Central memory CD8-positive, alpha-beta T cell (primary cell): Measurements from ENCODE around the gene SPEM2.
A peak's percentile ranks its signal among the peaks of the same experiment; 100 is the strongest.
"Not testable (repeated sequence)": the region's sequence is repeated elsewhere in the genome, so short reads cannot be mapped to it uniquely, and the experiment has no call there.

Experiments used
- ATAC-seq: fragments of 150-1000 bp; cut with Tn5 transposase; replicated peaks from 2 replicates; pipeline ENCODE4 v1.10.0; 2022; ENCODE audit warnings: mild to moderate bottlenecking, moderate FRiP score, moderate number of reproducible peaks; ENCODE audit not compliant: poor library complexity, severe bottlenecking; ENCODE audit errors: extremely low read depth
- DNase-seq, 2 donors: peaks; one replicate each; pipeline ENCODE4 v3.0.0; 2021; ENCODE audit warnings: low spot score in 2 of 2
- H3K27ac Mint-ChIP-seq: one replicate; pipeline ENCODE4 v1.8.0; 2022; ENCODE audit warnings: low read depth, mild to moderate bottlenecking, moderate library complexity, mixed read lengths
- H3K27me3 Mint-ChIP-seq: one replicate; pipeline ENCODE4 v1.8.0; 2022; ENCODE audit warnings: mixed read lengths
- H3K36me3 Mint-ChIP-seq: one replicate; pipeline ENCODE4 v1.8.0; 2022; ENCODE audit warnings: mild to moderate bottlenecking, moderate library complexity, mixed read lengths; ENCODE audit not compliant: insufficient read depth
- H3K4me1 Mint-ChIP-seq: one replicate; pipeline ENCODE4 v1.8.0; 2022; ENCODE audit warnings: mixed read lengths
- H3K4me3 Mint-ChIP-seq: one replicate; pipeline ENCODE4 v1.8.0; 2022; ENCODE audit warnings: mild to moderate bottlenecking, moderate library complexity, mixed read lengths
- H3K9me3 Mint-ChIP-seq: one replicate; pipeline ENCODE4 v1.8.0; 2022; ENCODE audit warnings: mixed read lengths

Gene SPEM2

DNA sequence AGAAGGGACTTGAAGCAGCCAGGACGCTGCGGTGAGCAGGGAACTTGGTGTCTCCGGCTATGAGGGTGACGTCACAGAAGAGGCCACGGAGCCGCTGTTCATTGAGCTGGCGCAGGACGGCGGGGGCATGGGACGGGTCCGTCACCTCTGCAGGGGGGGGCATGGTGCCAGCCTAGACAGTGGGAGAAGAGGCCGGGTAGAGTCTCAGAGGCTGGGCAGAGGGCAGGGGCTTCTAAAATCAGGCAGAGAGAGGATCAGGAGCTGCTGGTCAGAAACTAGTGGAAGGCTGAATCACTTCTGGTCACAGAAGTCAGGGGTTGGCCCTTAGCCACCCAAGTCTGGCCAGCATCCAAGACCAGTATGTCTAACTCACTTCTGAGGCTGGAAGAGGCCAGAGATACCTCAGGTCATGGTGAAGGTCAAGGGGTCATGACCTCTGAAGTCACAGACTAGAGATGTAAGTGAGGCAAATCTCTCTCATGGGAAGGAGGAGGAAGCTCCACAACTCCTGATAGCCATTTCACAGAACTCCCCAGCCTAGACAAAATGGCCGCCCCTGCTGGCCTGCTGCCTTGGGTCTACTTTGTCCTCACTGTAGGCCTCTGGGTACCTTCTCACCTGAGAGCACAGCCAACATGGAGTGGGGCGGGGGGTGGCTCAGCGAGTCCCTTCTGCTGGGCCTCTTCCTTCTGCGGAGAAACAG lies 41.4 kb downstream of the SPEM2 start:
- no peak for ATAC-seq
- no peak for DNase-seq
- Mint-ChIP-seq H3K27me3 (no peaks in the 10 kb centered on the region), H3K4me1 (peaks cover 23% of the 10 kb centered on the region), H3K9me3 (no peaks in the 10 kb centered on the region), H3K4me3 (no peak overlapping the region), H3K36me3 (peaks cover 25% of the 10 kb centered on the region), H3K27ac (peak overlapping the region; percentile 61)

DNA sequence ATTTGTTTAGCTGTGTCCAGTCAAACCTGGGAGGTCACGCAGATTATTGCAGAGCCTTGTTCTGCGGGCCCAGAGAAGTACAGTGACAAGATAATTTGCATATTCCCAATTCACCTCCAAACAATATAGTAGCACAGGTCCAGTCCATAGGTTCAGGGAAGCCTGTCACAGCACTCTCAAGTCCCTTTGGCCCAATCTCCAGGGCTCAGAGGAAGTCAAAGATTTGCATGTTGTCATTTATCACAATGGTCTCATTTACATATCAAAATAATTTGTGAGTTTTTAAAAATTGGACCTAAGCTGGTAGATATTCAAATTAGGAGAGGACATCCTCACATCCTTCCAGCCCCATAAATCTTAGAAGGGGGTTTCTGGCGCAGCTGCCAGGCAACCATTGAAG lies 42.1 kb downstream of the SPEM2 start:
- ATAC-seq (no peak), DNase-seq (no peak)
- H3K4me1 Mint-ChIP-seq: peaks cover 28% of the 10 kb centered on the region
- H3K36me3 Mint-ChIP-seq: peaks cover 25% of the 10 kb centered on the region
- H3K4me3 Mint-ChIP-seq: no peak overlapping the region
- no peak overlapping the region for H3K27ac Mint-ChIP-seq
- H3K9me3 Mint-ChIP-seq: no peaks in the 10 kb centered on the region
- H3K27me3 Mint-ChIP-seq: no peaks in the 10 kb centered on the region

DNA sequence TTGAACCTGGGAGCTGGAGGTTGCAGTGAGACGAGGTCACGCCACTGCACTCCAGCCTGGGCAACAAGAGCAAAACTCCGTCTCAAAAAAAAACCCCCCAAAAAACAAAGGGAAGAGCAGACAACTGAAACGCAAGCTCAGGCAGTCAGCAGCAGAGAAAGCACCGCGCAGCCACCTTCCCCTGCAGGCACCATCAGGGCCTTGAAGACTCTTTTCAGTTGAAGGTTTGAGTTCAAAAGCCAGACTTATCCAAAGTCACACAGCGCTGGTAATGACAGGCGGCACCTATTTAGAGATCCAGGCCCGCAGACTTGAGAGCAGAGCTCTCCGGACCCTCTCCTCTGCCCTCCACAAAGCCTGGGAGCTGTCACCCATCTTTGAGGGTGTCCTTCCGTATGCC lies 42.9 kb downstream of the SPEM2 start:
- no peak for ATAC-seq
- no peaks in the 10 kb centered on the region for H3K27me3 Mint-ChIP-seq
- H3K36me3 Mint-ChIP-seq: peaks cover 21% of the 10 kb centered on the region
- DNase-seq: no peak
- no peak overlapping the region for H3K4me3 Mint-ChIP-seq
- no peaks in the 10 kb centered on the region for H3K9me3 Mint-ChIP-seq
- no peak overlapping the region for H3K27ac Mint-ChIP-seq
- H3K4me1 Mint-ChIP-seq: peaks cover 28% of the 10 kb centered on the region

DNA sequence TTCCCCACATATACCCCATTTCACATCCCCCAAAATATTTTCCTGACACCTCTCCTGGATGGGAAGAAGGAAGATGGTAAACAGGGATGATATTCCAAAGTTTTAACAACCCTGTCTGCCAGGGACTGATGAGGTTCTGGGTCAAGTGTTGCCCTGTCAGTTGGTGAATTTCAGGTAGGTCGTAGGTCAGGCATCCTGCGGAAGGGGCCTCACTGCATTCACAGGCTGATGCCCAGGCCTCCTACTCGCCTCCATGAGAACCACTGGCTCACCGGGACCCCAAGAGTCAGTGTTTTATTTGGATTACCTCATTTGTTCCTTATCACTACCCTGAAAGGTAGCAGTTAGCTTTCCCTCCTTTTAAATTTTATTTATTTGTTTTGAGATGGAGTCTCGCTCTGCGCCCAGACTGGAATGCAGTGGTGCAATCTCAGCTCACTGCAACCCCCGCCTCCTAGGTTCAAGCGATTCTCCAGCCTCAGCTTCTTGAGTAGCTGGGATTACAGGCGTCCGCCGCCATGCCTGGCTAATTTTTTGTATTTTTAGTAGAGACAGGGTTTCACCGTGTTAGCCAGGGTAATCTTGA lies 43.5 kb downstream of the SPEM2 start:
- no peak overlapping the region for H3K27ac Mint-ChIP-seq
- no peak overlapping the region for H3K4me3 Mint-ChIP-seq
- peaks cover 16% of the 10 kb centered on the region for H3K36me3 Mint-ChIP-seq
- ATAC-seq: no peak
- peaks cover 28% of the 10 kb centered on the region for H3K4me1 Mint-ChIP-seq
- H3K9me3 Mint-ChIP-seq: no peaks in the 10 kb centered on the region
- no peaks in the 10 kb centered on the region for H3K27me3 Mint-ChIP-seq
- DNase-seq: no peak

DNA sequence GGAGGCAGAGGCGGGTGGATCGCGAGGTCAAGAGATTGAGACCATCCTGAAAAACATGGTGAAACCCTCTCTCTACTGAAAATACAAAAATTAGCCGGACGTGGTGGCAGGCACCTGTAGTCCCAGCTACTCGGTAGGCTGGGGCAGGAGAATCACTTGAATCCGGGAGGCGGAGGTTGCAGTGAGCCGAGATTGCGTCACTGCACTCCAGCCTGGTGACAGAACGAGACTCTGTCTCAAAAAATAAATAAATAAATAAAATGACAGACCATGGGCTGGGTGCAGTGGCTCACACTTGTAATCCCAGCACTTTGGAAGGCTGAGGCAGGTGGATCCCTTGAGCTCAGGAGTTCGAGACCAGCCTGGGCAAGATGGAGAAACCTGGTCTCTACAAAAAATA lies 44.4 kb downstream of the SPEM2 start:
- H3K27ac Mint-ChIP-seq, DNase-seq, H3K9me3 Mint-ChIP-seq, H3K27me3 Mint-ChIP-seq, H3K4me3 Mint-ChIP-seq, ATAC-seq: not testable (repeated sequence)
- H3K36me3 Mint-ChIP-seq: peaks cover 13% of the 10 kb centered on the region
- peaks cover 28% of the 10 kb centered on the region for H3K4me1 Mint-ChIP-seq

DNA sequence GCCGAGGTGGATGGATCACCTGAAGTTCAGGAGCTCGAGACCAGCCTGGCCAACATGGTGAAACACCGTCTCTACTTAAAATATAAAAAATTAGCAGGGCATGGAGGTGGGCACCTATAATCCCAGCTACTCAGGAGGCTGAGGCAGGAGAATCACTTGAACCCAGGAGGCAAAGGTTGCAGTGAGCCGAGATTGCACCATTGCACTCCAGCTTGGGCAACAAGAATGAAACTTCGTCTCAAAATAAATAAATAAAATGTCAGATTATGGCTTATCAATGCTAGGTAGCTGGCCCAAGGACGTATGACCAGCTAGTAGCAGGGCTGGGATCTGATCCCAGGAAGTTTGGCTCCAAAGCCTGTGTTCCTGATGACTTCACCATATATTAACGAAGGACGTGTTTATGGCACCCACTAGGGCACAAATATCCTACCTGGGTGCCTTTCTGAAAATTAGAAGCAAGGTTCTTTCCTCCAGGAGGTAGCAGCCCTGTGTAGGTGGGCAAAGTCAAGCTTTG lies 45.1 kb downstream of the SPEM2 start:
- H3K27ac Mint-ChIP-seq, ATAC-seq, H3K9me3 Mint-ChIP-seq, H3K27me3 Mint-ChIP-seq, DNase-seq, H3K4me3 Mint-ChIP-seq: not testable (repeated sequence)
- Mint-ChIP-seq H3K4me1 (peaks cover 28% of the 10 kb centered on the region), H3K36me3 (peaks cover 11% of the 10 kb centered on the region)

DNA sequence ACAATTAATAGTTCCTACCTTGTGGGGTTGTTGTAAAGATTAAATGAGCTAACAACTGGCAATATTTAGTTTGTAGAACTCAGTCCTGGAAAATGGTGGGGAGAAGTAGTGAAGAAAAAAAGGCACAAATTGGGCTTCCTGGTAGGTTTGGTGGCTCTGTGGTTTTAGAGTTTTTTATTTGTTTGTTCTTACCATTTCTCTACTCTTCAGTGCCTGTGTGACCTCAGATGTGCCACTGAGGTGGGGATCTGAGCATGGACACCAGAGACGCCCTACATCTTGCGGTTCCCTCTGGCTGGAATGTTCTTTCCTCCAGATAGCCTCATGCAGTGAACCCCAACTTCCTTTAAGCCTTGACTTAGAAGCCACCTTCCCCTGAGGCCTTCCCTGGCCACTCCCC lies 46.3 kb downstream of the SPEM2 start:
- no peak overlapping the region for H3K4me3 Mint-ChIP-seq

DNA sequence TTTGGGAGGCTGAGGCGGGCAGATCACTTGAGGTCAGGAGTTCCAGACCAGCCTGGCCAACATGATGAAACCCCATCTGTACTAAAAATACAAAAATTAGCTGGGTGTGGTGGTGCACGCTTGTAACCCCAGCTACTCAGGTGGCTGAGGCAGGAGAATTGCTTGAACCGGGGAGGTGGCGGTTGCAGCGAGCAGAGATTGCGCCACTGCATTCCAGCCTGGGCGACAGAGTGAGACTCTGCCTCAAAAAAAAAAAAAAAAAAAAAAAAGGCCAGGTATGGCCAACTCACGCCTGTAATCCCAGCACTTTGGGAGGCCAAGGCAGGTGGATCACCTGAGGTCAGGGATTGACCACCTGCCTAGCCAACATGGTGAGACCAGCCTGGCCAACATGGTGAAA lies 49.4 kb downstream of the SPEM2 start:
- Mint-ChIP-seq H3K36me3 (peaks cover 18% of the 10 kb centered on the region), H3K4me1 (peaks cover 48% of the 10 kb centered on the region)
- not testable (repeated sequence) for H3K9me3 Mint-ChIP-seq, DNase-seq, H3K27me3 Mint-ChIP-seq, H3K27ac Mint-ChIP-seq, ATAC-seq, H3K4me3 Mint-ChIP-seq

More for the DNA sequence above, 46.3 kb downstream of the SPEM2 start:
- Mint-ChIP-seq H3K9me3 (no peaks in the 10 kb centered on the region), H3K27me3 (no peaks in the 10 kb centered on the region), H3K27ac (no peak overlapping the region), H3K4me1 (peaks cover 37% of the 10 kb centered on the region), H3K36me3 (peaks cover 14% of the 10 kb centered on the region)
- ATAC-seq: no peak
- no peak for DNase-seq

DNA sequence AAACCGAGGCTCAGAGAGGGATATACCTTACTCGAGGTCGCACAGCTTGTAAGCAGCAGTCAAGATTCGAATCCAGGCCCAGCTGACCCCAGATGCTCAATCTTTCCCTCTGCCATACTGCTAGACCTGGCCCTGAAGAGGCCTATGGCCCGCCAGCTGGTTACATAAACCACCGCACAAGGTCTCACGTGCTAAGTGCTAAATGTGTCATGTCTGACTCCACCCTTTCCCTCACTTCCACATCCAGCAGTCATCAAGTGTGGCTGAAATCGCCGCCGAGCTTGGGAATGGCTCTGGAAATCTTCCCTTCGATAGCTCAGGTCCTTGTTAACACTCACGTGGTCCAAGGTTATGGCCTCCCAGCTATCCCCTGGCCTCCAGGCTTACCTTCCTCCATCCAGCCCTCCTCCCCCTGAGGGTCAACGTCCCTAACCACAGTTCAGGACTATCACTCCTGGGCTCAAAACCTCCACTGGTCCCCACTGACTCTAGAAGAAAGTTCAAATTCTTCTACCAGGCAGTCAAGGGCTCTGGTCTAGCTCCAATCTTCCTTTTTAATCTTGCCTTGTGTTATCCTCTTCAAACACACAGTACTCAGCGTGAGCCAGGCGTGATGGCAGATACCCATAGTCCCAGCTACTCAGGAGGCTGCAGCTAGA lies 50.5 kb downstream of the SPEM2 start:
- Mint-ChIP-seq H3K4me1 (peaks cover 50% of the 10 kb centered on the region), H3K27ac (peak overlapping the region; percentile 81), H3K27me3 (no peaks in the 10 kb centered on the region), H3K9me3 (no peaks in the 10 kb centered on the region), H3K36me3 (peaks cover 23% of the 10 kb centered on the region), H3K4me3 (no peak overlapping the region)
- no peak for DNase-seq
- ATAC-seq: no peak

DNA sequence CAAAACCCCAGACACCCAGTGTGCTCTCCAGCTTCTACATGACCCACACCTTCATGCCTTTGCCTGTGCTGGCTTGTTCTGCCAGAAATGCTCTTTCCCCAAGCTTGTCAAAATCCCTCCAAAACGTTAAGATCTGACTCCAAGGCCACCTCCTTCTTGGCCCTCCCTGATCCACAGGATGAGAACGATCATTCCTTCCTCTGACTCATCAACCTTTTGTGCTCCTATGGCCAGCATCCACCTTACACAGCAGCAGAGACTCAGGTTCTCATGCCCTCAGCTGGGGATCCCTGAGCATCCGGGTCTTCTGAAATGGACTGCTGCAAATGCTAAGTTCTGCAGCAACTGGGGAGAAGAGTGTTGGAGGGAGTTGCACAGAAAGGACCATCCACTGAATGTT lies 51.1 kb downstream of the SPEM2 start:
- ATAC-seq: no peak
- H3K4me3 Mint-ChIP-seq: no peak overlapping the region
- DNase-seq: no peak
- no peaks in the 10 kb centered on the region for H3K27me3 Mint-ChIP-seq
- peaks cover 51% of the 10 kb centered on the region for H3K4me1 Mint-ChIP-seq
- H3K9me3 Mint-ChIP-seq: no peaks in the 10 kb centered on the region
- peak overlapping the region; percentile 81 for H3K27ac Mint-ChIP-seq
- H3K36me3 Mint-ChIP-seq: peaks cover 23% of the 10 kb centered on the region

DNA sequence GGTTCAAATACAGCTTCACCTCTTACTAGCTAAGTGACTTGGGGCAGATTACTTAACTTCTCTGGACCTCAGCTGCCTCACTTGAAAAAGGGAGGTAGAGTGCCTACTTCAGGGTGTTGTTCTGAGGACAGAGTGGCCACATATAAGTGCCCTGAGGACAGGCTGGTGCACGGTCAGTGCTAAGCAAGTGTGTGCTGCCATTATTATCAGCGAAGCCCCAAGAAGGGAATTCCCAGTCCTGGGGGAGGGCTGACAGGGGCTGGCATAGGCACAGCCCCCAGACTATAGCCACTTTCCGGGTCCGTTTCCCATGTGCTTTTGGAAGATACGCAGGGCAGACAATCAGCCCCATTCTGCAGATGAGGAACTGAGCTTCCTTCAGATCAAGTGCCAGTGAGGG lies 51.5 kb downstream of the SPEM2 start:
- no peaks in the 10 kb centered on the region for H3K9me3 Mint-ChIP-seq
- H3K4me1 Mint-ChIP-seq: peaks cover 51% of the 10 kb centered on the region
- H3K36me3 Mint-ChIP-seq: peaks cover 23% of the 10 kb centered on the region
- no peak overlapping the region for H3K27ac Mint-ChIP-seq
- DNase-seq: no peak
- no peaks in the 10 kb centered on the region for H3K27me3 Mint-ChIP-seq
- no peak for ATAC-seq
- peak overlapping the region; percentile 92 for H3K4me3 Mint-ChIP-seq
